Lower leg skin (tissue), 3 donors: ENCODE data around the gene PDZD8.

ENCODE experiments used
- CTCF ChIP-seq, 3 donors: fragments of 450-650 bp; IDR thresholded peaks; one replicate each; pipeline ENCODE4 v1.5.1; 2016; ENCODE audit warnings: antibody characterized with exemption in 3 of 3, mild to moderate bottlenecking in 3 of 3, moderate library complexity in 2 of 3
- POLR2A ChIP-seq, 2 donors: fragments of 450-650 bp; IDR thresholded peaks; one replicate each; pipeline ENCODE4 v1.6.1; 2016 to 2017; ENCODE audit warnings: antibody characterized with exemption in 2 of 2, mild to moderate bottlenecking in 1 of 2, moderate library complexity in 1 of 2

GRCh38 chr10:117272195-117273076 lies 102.8 kb downstream of the PDZD8 start:
- no peak for TF ChIP-seq CTCF (IDR thresholded peaks at IDR 0.05)
- no peak for TF ChIP-seq POLR2A (IDR thresholded peaks at IDR 0.05)
